WTC11 (cell line): ENCODE results near the gene GPD1L.

Experiments used
- ATF1 ChIP-seq: sonication (generic); formaldehyde crosslinking; IDR thresholded peaks from 2 replicates; pipeline ENCODE4 v1.8.1; 2023; ENCODE audit warnings: mild to moderate bottlenecking, moderate library complexity, missing genetic modification reagents
- CBFB ChIP-seq: sonication (generic); formaldehyde crosslinking; IDR thresholded peaks from 2 replicates; pipeline ENCODE4 v1.8.1; 2022; ENCODE audit warnings: mild to moderate bottlenecking, low read depth, missing genetic modification reagents
- CREB1 ChIP-seq: sonication (generic); formaldehyde crosslinking; IDR thresholded peaks from 2 replicates; pipeline ENCODE4 v1.8.0; 2023; ENCODE audit warnings: mild to moderate bottlenecking, missing genetic modification reagents
- CTCF ChIP-seq: fragments of 200-600 bp; IDR thresholded peaks from 2 replicates; pipeline ENCODE4 v1.8.0; 2022; ENCODE audit warnings: antibody characterized with exemption
- JUN ChIP-seq: sonication (generic); formaldehyde crosslinking; IDR thresholded peaks from 2 replicates; pipeline ENCODE4 v1.8.0; 2023; ENCODE audit warnings: mild to moderate bottlenecking, missing genetic modification reagents
- MXD4 ChIP-seq: fragments of 250-450 bp; sonication (Bioruptor Pico); IDR thresholded peaks from 2 replicates; pipeline ENCODE4 v1.8.0; 2021; ENCODE audit warnings: mild to moderate bottlenecking, moderate library complexity, borderline replicate concordance
- OVOL2 ChIP-seq: fragments of 250-450 bp; sonication (Bioruptor Pico); IDR thresholded peaks from 2 replicates; pipeline ENCODE4 v1.9.0; 2021; ENCODE audit warnings: mild to moderate bottlenecking, borderline replicate concordance
- SOX15 ChIP-seq: fragments of 250-450 bp; sonication (Bioruptor Pico); IDR thresholded peaks from 2 replicates; pipeline ENCODE4 v1.9.0; 2021; ENCODE audit warnings: mild to moderate bottlenecking
- TCF7 ChIP-seq: sonication (generic); formaldehyde crosslinking; IDR thresholded peaks from 2 replicates; pipeline ENCODE4 v1.8.0; 2022; ENCODE audit warnings: mild to moderate bottlenecking, low read depth, missing genetic modification reagents, moderate library complexity
- ZNF232 ChIP-seq: sonication (generic); formaldehyde crosslinking; IDR thresholded peaks from 2 replicates; pipeline ENCODE4 v1.8.0; 2022; ENCODE audit warnings: mild to moderate bottlenecking, missing genetic modification reagents
- TF ChIP-seq, protein P1 (sequence below): sonication (generic); formaldehyde crosslinking; IDR thresholded peaks from 2 replicates; pipeline ENCODE4 v1.8.0; 2023; ENCODE audit warnings: missing genetic modification reagents
- TF ChIP-seq, protein P2 (sequence below): sonication (generic); formaldehyde crosslinking; IDR thresholded peaks from 2 replicates; pipeline ENCODE4 v1.8.1; 2022; ENCODE audit warnings: missing genetic modification reagents, borderline replicate concordance
- TF ChIP-seq, protein P3 (sequence below): sonication (generic); formaldehyde crosslinking; IDR thresholded peaks from 2 replicates; pipeline ENCODE4 v1.8.0; 2022; ENCODE audit warnings: mild to moderate bottlenecking, missing genetic modification reagents

GRCh38 chr3:32123620-32124019, 17.2 kb downstream of the GPD1L start:
- no peak for TF ChIP-seq SOX15
- no peak for TF ChIP-seq CTCF
- TF ChIP-seq, protein P1, sequence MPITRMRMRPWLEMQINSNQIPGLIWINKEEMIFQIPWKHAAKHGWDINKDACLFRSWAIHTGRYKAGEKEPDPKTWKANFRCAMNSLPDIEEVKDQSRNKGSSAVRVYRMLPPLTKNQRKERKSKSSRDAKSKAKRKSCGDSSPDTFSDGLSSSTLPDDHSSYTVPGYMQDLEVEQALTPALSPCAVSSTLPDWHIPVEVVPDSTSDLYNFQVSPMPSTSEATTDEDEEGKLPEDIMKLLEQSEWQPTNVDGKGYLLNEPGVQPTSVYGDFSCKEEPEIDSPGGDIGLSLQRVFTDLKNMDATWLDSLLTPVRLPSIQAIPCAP (CRISPR knock-in tag) = no peak
- no peak for TF ChIP-seq MXD4
- TF ChIP-seq, protein P2, sequence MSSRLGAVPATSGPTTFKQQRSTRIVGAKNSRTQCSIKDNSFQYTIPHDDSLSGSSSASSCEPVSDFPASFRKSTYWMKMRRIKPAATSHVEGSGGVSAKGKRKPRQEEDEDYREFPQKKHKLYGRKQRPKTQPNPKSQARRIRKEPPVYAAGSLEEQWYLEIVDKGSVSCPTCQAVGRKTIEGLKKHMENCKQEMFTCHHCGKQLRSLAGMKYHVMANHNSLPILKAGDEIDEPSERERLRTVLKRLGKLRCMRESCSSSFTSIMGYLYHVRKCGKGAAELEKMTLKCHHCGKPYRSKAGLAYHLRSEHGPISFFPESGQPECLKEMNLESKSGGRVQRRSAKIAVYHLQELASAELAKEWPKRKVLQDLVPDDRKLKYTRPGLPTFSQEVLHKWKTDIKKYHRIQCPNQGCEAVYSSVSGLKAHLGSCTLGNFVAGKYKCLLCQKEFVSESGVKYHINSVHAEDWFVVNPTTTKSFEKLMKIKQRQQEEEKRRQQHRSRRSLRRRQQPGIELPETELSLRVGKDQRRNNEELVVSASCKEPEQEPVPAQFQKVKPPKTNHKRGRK (CRISPR knock-in tag) = no peak
- no peak for TF ChIP-seq CREB1
- TF ChIP-seq ATF1 (CRISPR knock-in tag) = no peak
- no peak for TF ChIP-seq JUN
- no peak for TF ChIP-seq TCF7 (CRISPR knock-in tag)
- TF ChIP-seq OVOL2 (CRISPR knock-in tag) = no peak
- TF ChIP-seq CBFB (CRISPR knock-in tag) = no peak
- TF ChIP-seq, protein P3, sequence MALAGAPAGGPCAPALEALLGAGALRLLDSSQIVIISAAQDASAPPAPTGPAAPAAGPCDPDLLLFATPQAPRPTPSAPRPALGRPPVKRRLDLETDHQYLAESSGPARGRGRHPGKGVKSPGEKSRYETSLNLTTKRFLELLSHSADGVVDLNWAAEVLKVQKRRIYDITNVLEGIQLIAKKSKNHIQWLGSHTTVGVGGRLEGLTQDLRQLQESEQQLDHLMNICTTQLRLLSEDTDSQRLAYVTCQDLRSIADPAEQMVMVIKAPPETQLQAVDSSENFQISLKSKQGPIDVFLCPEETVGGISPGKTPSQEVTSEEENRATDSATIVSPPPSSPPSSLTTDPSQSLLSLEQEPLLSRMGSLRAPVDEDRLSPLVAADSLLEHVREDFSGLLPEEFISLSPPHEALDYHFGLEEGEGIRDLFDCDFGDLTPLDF (CRISPR knock-in tag) = no peak
- TF ChIP-seq ZNF232 = no peak
